ENCODE data around the gene KRT35.
A peak's percentile ranks its signal among the peaks of the same experiment; 100 is the strongest.

The KRT35 gene

DNA sequence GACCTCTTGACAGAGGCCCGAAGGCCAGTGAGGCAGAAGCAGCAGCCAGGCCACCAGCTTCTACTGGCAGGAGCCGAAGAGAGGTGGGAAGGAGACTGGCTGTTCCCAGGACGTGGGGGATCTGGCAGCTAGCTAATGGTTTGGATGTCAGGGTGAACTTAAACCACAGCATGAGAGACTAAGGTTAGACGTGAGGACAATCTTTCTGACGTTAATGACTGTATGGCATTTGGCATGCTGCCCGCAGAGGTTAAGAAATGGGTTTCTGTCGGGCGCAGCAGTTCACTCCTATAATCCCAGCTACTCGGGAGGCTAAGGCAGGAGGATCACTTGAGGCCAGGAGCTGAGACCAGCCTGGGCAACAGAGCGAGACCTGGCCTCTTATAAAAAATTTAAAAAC lies 30.8 kb upstream of the KRT35 start:
- no peak for DNase-seq

DNA sequence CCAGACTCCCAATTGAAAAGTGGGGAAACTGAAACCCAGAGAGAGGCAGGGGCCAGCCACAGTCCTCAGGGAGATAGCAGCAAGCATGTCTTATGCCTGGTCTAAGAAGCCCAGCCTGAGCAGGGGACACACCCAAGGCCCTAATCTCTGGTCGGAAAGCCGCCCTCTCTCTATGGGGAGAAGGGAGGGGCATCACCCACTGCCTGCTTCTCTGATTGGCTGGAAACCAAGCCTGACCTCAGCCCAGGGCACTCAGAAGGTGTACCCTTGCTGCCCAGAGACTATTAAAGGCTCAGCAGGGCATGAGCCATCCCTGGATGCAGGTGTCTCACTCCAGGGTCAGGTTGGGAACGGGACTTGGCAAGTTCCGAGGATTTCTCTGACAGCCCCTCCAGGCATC lies 30.2 kb upstream of the KRT35 start:
- DNase-seq, result no peak

DNA sequence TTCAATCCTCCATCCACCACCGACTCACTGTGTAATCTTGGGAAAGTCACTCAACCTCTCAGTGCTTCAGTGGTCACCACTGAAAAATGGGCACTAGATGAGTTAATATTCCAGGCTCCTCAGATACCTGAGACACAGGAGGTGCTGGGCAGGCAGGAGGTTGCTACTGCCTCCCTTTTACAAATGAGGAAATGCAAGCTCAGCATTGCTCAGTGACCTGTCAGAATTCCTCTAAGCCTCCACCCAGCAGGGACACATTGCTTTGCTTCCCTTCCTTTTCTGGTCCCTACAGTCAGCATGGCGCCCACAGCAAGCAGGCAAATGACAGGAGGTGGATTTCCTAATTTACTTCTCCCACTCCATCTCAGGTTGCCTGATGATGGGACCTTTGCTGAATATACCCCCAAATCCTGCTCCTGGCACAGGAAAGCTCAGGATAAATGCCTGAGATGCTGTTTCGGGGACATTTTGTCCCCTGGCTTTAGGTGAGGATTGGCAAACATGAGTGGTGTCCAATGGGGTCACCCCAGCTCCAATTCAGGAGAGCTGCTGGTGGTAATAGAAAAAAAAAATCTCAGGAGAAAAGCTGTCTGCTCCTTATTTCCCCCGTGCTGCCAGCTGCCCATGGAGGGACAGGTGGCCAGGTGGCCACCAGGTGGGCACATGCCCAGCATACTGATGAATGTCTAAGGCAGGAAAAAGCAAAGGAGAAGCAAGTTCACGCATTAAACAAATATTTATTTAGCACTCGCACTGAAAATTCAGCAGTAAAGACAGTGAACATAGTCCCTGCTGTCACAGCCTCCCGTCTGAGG lies 29.5 kb upstream of the KRT35 start:
- no peak for DNase-seq

DNA sequence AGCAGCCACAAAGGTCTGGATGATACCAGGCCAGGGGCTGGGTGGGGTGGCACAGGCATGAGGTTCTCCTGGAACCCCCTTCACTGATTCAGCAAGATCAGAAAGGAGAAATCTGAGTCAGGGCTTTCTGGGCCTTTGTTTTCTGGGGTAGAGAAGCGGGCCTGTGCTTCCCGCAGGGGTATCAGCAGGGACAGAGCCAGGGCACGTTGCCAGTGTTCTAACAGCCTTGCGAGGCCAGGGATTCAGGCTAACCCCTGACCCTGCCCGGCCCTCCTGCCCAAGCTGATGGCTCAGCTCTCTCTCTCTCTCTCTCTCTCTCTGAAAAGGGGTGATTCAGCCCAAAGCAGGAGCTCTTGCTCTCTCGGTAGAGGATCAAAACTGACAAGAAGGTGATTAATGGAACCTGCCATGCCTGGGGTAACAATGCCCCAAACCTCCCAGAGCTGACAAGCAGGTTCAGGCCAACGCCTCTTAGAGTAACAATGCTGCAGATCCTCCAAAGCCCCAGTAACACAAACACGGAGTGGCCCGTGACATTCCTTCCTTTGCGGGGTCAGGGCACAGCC lies 26.4 kb upstream of the KRT35 start:
- no peak for DNase-seq

DNA sequence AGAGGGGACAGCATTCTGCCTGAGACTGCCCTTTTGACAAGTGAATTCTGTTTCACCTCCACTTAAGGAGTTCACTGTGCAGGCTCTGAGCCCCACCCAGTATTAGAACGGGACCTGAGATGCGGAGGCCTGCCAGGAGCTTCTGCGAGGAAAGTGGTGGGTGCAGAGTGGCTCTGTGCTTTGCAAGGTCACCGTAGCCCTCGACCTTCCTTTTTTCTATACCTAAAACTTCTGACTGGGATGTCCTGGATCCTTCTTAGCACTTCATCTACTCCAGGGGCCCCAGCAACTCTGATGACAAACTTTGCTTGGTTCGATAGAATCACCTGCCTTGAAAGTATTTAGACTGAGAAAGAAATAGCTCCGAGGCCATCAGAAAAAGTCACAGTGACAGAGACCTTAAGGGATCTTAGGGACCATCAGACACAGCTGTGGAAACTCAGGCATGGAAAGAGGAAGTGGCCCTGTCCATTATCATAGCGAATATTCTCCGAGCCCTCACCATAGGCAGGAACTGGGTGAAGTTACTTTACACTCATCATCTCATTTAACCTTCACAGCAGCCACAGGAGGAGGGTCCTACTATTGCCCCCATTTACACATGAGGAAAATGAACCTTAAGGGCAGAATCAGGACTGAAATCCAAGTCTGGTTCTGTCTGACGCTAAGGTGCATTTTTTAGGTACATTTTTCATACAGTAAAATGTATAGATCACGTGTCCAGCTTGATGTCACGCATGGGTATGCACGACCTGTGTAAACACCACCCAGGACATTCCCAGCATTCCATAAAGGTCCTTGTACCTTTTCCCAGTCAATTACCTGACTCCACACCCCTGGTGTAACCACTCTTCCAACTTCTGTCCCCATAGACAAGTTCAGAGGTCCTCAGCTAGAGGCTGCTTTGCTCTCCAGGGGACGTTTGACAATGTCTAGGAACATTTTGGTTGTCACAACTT lies 25.1 kb upstream of the KRT35 start:
- no peak for DNase-seq

DNA sequence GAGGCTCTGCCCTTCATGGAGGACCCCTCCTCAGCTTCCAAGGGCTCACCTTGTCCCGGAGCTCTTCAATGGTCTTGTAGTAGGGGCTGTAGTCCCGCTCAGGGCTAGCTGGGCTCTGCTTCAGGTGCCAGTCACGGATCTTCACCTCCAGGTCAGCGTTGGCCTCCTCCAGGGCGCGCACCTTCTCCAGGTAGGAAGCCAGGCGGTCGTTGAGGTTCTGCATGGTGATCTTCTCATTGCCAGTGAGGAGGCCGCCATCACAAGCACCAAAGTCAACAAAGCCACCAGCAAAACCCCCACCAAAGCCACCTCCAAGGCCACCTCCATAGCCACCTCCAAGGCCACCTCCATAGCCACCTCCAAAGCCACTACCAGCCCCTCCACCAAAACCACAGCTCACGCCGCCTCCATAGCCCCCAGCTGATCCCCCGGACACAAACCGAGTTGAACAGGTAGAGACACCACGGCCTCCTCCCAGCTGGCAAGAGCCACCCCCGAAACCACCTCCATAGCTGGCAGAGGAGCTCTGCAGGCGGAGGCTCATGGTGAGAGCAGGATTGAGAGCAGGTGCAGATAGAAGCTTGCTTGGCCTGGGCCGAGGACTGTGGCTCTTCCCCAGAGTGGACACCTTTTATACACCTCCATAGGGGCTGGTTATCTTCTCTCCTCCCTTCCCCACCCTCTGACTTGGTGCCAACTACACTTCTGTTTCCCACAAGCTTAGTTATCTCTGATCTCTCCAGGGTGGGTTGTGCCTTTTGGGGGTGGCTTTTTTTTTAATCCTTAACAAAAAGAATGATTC lies 24.3 kb upstream of the KRT35 start, which contains the start of gene KRT13:
Gene KRT13 (minus strand): TSS at position 606 of the 802 bp plus-strand sequence. CDS start 62 bp downstream, at position 544.
- no peak for DNase-seq

DNA sequence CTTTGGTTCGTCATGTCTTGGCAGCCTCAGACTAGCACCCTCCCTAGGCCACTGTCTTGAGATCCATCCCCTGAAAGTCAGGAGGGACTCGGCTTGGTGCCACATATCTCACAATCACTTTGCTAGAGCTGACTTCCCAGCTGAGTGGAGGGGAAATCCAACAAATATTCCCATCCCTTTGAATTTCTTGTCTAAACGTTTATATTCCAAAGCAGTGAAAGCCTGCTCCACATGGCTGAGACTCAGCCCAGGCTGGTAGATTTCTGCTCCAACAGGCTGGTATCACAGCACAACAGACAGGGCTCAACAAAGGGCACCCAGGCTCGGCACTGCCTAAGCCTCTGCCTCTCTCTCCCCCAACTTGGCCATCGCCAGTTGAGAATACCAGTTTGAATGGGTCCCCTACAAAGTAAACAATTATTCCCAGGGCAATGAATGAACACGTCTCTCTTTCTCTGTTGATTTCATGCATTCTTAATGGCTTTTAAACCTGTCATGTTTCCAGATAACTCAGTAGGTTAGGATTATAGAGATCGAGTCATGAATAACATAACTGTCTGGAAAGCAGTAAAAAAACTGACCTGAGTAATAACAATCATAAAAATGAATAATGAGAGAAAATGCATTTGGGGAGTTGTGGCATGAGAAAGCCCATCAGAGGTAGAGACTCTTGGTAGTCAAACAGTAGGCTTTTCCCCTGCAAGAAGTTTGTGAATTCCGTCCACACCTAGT lies 23.5 kb upstream of the KRT35 start:
- peak; percentile 13 for DNase-seq

DNA sequence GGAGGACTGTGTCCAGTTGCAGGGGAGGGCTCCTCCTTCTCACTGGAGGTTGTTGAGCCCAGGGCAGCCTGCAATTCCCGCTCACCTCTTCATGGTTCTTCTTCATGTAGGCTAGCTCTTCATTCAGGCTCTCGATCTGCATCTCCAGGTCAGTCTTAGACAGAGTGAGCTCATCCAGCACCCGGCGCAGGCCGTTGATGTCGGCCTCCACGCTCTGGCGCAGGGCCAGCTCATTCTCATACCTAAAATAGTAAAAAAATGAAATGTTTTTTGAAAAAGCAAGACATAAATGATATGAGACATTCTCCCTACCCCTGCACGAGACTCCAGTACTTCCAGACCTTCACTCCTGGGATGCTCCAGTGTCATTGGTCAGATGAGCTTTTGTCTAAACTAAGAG lies 22.3 kb upstream of the KRT35 start:
- DNase-seq, result no peak

DNA sequence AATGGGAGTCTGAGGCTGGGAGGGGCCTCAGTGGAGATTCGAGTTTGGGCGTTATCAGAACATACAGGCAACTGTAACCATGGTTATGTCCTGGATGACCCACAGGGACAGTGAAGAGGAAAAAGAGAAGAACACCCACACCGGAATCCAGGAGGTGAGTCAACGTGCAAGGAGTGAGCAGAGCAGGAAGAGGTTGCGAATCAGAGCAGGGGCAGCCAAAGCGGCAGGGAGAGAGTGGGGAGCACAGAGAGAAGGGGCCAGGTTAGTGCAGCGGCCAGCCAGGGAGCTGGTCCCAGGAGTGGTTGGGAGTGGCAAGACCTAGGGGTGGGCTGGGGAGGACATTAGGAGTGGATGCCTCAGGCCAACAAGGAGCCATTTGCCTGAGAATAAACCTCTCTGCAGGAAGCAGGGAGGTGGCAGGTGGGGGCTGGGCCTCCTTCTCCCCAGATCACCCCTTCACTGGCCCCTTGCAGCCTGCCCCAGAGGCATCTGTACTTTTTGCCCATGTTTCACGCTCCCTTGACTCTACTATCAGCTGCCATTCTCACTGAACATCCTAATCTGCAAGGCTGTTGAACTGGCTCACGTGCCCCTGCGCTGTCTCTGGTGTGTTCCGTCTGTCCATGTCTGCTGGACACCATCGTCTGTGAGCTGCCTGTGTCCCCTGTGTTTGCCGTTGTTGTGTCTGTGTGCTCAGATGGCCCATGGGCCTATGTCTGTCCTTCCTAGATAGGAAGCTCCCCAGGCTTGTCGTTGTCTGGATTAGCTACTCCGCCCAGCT lies 19.4 kb upstream of the KRT35 start:
- DNase-seq, result peak; percentile 57

DNA sequence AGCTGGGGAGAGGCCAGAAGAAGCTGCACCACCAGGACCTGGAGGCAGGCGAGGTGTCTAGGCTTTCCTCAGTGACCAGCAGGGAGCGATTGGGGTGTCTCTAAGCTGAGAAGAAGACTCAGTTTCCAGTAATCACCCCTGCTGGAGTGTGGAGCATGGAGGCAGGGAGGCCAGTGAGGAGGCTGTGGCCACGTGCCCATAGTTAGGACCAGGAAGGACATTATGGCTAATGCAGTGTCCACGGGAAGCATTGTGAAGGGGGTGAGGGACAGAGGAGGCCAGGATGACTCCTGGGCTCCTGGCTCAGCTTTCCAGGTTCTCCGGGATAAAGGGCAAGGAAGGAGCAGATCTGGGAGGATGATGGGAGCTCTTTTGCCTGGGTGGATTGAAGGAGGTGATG lies 18.8 kb upstream of the KRT35 start:
- DNase-seq, result no peak

DNA sequence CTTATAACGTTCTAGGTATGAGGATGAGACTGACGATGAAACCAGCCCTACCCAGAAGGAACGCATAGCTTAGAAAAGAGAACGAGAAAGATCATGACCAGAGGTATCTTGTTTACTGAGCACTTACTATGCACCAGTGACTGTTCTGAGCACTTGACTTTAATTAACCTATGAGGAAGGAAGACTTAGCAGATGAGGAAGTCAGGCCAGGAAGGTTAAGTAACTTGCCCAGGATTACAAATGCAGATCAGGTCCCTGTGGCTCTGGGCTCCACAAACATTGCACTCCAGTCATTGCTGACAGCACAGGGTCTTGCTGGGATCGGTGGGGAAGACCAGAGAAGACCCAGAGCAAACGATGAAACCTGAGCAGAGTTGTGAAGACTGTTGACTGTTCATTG lies 17.3 kb upstream of the KRT35 start:
- no peak for DNase-seq

DNA sequence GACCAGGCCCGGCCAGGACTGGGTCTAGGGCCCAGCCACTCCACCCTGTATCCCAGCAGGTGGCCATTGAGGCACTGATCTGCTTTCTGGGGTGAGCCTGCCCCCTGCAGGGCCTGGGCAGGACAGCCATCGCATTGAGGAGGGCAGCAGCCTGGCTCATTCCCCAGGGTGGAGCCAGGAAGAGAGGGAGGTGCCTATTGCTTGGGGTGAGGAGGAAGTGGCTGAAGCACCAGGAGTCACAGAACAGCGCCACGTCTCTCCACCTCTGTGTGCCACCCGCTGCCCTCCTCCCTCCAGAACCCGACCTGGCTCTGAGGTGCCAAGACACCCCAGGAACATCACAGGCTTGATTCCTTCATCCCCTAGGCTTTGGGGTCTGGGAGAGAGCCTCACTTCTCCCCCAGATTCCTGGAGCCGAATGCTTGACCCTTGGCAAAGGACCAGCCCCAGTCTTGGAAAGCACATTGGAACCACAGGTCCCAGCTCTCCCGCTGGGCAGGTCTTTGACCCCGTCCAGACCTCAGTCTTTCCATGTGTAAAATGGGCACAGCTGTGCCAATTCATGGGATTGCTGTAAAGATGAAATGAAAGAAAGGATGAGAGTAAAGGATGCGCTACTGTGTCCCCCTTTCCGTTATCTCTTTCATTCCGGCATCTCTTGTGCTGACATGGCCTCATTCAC lies 16.0 kb upstream of the KRT35 start:
- peak; percentile 75 for DNase-seq

DNA sequence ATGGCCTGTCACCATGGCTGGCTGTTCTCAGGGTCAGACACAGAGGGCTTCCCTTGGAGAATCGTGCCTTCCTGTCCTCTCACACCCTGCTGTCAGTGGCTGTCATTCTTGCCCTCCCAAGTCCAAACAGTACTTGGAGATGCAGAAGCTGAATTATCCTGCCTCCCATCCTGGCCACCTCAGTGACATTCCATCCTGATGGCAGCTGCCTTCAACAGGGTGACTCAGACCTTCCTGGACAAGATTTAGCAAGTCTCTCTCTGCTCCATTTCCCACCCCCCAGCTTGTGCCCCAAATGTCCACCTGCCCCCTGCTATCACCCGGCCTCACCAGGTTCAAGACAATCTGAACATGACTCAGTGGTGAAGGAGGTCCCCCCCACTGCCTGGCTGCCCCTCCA lies 13.6 kb upstream of the KRT35 start:
- DNase-seq, result peak; percentile 23

DNA sequence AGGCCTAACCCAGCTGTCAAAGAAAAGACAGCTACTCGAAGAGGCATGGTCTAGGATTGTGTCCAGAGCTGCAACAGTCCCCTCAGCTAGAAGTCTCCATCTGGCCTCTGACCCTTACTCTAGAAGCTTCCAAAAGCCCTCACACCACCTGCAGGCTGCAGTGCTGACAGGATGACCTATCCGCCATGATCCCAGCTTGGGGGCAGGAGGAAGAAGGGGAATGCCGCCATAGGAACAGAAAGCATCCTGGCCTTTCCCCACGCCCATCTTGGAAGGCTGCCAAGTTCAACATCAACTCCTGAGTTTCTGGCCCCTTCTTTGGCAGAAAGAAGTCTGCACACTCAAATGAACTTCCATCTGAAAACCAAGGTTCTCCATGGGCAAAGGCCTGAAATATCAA lies 11.8 kb upstream of the KRT35 start:
- DNase-seq, result peak; percentile 29

DNA sequence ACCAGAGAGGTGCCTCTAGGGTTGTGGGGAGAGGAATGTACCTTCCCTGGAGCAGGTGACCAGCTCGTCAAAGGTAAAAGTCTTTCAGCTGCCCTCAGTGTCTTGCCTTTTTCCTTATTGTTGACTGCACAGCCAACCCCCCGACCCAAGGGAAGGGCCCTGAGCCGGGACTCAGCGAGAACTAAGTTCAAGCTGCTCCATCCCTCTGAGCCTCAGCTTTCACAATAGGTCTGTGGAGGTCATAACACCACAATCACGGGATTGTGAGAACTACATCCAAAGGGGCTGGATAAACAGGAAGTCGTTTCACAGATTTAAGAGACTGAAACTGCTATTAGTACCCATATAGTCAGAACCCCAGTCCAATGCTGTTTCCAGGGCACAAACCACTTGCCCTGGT lies 11.4 kb upstream of the KRT35 start:
- DNase-seq, result no peak

DNA sequence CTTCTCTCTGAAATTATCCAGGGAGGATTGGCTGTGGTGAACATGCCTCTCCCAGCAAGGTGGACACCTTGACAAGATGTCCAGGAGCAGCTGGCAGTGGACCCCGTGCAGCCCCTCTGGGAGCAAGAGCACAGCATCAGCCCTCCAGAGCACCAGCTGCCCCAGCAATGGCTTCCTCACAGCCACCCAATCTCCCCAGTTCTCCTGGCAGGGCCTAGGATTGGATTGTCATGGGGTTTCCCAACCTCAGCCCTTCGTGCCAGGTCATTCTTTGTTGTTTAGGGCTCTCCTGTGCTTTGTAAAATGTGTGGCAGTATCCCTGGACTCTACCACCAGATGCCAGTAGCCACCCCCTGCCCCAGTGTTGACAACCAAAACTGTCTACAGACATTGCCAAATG lies 10.5 kb upstream of the KRT35 start:
- DNase-seq, result no peak

DNA sequence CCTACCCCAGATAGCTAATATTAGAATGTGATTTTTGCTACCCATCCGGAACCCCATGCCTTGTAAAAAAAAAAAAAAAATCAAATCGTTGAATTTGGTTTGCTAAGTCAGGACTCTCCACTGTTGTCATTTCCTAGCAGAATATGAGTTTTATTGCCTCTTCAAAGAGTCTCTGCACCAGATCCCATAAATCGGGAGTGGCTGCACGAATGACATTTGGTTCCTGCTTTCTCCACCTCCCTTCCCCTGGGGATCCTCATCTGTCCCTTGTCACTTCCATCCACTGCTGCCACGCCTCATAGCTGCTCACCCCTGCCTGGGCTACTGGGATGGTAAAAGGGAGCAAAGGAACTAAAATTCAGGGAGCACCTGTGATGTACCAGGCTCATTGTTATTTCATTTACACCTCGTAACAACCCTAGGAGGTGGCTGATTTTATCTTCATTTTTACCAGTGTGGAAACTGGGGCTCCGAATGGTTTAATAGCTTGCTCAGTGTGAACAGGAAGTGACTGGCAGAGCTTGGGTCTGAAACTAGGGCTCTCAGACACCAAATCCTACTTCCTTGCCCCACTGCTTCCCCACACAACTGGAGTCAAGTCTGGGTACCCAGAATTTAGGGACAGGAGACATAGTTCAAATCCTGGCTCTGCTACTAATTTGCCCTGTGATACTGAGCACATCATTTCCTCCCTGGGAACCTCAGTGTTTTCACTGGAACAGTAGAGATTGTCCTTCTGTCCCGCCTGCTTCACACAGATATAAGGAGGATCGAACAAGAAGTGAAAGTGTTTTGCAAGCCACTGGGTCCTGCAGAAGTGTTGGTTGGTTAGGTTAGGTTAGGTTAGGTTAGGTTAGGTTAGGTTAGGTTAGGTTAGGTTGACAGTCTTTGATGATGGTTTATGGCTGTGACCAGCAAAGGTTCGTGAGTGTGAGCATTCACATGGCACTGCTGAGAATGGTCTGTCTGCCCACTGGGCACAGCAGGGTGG lies 9.3 kb upstream of the KRT35 start:
- no peak for DNase-seq

DNA sequence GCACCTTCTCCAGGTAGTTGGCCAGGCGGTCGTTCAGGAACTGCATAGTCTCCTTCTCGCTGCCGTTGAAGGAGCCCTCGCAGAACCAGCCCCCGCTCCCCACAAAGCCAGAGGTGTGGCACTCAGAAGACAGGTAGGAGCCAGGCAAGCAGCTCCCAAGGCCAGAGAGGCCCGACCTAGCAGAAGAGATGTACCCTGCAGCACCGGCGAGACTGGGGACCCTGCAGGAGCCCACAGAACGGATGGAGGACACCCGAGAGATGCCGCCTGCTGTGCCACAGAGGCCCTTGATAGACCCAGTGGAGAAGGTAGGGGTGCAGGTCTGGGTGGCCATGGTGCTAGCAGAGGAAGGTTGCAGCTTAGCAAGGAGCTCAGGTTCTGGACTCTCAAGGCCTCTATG lies 8.6 kb upstream of the KRT35 start, which contains the start of gene KRT36:
Gene KRT36 (minus strand): TSS at position 380 of the 400 bp plus-strand sequence. CDS start 46 bp downstream, at position 334.
- no peak for DNase-seq

All from fibroblast of skin of abdomen (primary cell).